Measurements from ENCODE around the gene VSTM5.
"Not testable (repeated sequence)": the region's sequence is repeated elsewhere in the genome, so short reads cannot be mapped to it uniquely, and the experiment has no call there.

VSTM5 gene, protein sequence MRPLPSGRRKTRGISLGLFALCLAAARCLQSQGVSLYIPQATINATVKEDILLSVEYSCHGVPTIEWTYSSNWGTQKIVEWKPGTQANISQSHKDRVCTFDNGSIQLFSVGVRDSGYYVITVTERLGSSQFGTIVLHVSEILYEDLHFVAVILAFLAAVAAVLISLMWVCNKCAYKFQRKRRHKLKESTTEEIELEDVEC

DNA sequence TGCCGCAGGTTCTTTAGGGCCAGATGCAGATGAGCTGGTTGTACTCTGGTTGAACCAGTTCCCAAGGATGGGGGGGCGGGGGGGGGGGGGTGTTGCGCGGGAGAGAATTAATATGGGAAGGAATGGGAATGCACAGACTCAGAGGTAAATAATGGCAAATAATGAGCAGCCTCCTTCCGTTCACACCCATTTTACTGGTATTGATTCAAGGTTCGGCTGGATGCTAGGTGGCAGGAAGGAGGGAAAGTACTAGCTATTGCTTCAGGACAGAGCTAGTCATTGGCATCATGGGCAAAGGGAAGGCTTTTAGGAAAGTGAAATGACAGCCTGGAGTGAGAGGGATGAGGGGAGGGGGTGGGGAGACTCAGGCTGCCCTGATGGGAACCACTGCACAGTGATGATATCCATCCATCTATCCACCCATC, at the start of gene VSTM5:
VSTM5 (minus strand) TSS at position 25 of the 425 bp plus-strand sequence. CDS start 116 bp downstream, outside the sequence.
- DNase-seq (ENCODE audit: low spot score) = no peak
- in situ Hi-C loops (cut with MboI; ENCODE audit: low sequenced_read_pairs, unreplicated experiment) = no loop called here
- TF ChIP-seq, protein P1, sequence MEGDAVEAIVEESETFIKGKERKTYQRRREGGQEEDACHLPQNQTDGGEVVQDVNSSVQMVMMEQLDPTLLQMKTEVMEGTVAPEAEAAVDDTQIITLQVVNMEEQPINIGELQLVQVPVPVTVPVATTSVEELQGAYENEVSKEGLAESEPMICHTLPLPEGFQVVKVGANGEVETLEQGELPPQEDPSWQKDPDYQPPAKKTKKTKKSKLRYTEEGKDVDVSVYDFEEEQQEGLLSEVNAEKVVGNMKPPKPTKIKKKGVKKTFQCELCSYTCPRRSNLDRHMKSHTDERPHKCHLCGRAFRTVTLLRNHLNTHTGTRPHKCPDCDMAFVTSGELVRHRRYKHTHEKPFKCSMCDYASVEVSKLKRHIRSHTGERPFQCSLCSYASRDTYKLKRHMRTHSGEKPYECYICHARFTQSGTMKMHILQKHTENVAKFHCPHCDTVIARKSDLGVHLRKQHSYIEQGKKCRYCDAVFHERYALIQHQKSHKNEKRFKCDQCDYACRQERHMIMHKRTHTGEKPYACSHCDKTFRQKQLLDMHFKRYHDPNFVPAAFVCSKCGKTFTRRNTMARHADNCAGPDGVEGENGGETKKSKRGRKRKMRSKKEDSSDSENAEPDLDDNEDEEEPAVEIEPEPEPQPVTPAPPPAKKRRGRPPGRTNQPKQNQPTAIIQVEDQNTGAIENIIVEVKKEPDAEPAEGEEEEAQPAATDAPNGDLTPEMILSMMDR (IDR thresholded peaks at IDR 0.05; ENCODE audit: borderline replicate concordance, control extremely low read depth, extremely low read depth, insufficient read depth, missing control alignments) = no peak

DNA sequence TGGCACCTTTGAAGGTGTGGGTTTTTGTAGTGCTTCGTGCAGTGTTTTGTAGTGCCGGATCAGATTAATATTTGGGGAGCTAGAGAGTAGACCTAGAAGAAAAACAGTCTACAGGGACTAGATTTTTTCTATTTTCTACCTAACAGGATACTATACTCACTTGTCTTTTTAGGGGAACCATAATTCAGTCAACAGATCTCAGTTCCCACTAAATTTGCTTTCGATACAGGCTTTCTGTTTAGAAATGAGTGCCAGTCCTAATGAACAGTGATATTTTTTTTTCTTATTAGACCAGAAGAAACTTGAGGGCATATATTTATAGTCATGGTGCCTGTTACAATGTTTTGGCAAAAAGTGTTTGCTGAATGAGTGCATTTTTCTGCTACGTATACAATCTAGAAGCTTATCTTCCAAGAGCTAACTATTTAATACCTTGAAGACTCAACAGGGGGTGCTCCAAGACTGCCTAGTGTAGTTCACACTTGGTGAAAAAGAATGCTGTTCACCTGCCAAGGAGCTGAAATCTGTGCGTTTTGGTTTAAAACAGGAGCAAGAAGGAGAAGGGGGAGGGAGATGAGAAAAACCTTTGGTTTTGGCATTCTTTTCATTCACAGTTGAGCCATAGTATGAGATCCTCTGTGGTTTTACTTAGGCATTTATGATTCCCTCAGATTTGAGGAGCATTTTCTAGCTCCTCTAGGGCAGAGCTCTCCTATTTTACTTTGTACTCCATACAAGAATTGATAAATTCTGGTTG, 44.9 kb upstream of the VSTM5 start:
- no peak for DNase-seq (ENCODE audit: low spot score)
- in situ Hi-C loops (cut with MboI; ENCODE audit: low sequenced_read_pairs, unreplicated experiment) = no loop called here
- TF ChIP-seq, protein P1 (IDR thresholded peaks at IDR 0.05; ENCODE audit: borderline replicate concordance, control extremely low read depth, extremely low read depth, insufficient read depth, missing control alignments) = no peak

DNA sequence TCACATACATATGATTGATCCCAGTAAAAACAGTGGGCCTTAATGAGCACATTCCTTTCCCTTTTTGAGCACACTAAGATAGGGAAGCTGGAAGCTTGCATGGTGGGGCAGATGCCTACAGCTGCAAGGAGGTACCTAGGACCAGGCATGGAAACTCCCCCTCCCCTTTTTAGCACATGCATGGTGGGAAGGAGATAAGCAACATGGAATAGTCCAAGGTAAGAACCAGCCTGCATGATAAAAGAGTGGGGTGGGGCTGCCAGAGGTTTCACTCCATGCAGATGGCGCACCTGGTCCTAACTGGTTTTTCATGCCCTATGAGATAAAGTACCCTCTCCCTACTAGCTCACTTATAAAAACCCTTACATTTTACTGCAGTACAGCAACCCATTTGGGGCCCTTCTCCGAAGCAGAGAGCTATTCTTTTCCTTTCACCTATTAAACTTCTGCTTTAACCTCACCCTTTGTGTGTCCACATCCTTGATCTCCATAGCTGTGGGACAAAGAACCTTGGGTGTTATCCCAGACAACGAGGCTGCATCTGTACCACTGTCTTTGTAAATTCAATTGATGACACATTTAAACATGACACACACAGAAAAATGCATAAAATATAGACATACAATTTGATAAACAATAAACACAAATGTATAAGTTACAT, 40.1 kb upstream of the VSTM5 start:
- DNase-seq (ENCODE audit: low spot score) = no peak
- TF ChIP-seq, protein P1 (IDR thresholded peaks at IDR 0.05; ENCODE audit: borderline replicate concordance, control extremely low read depth, extremely low read depth, insufficient read depth, missing control alignments) = no peak
- in situ Hi-C loops (cut with MboI; ENCODE audit: low sequenced_read_pairs, unreplicated experiment) = no loop called here

DNA sequence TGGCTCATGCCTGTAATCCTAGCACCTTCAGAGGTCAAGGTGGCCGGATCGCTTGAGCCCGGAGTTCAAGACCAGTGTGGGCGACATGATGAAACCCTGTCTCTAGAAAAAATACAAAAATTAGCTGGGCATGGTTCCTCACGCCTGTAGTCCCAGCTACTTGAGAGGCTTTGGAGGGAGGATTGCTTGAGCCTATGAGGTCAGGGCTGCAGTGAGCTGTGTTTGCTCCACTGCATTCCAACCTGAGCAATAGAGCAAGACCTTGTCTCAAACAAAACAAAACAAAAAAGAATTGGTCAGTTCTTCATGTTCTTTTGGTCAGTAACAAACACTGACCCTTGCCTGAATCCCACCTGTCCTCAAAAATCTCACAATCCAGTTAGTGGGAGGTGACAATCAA, 36.7 kb upstream of the VSTM5 start:
- no peak for DNase-seq (ENCODE audit: low spot score)
- in situ Hi-C loops (cut with MboI; ENCODE audit: low sequenced_read_pairs, unreplicated experiment) = no loop called here
- TF ChIP-seq, protein P1 (IDR thresholded peaks at IDR 0.05; ENCODE audit: borderline replicate concordance, control extremely low read depth, extremely low read depth, insufficient read depth, missing control alignments) = no peak

DNA sequence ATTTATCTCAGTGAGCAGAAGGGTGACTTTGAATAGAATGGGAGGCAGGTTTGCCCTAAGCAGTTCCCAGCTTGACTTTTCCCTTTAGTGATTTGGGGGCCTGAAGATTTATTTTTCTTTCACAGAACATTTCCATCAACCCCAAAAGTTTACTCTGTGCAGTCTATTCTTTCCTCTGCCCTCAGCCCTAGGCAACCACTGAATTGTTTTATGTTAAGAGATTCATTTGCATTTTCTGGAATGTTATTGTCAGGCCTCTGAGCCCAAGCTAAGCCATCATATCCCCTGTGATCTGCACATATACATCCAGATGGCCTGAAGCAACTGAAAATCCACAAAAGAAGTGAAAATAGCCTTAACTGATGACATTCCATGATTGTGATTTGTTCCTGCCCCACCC, 28.7 kb upstream of the VSTM5 start:
- DNase-seq (ENCODE audit: low spot score); in situ Hi-C loops (cut with MboI; ENCODE audit: low sequenced_read_pairs, unreplicated experiment): not testable (repeated sequence)

DNA sequence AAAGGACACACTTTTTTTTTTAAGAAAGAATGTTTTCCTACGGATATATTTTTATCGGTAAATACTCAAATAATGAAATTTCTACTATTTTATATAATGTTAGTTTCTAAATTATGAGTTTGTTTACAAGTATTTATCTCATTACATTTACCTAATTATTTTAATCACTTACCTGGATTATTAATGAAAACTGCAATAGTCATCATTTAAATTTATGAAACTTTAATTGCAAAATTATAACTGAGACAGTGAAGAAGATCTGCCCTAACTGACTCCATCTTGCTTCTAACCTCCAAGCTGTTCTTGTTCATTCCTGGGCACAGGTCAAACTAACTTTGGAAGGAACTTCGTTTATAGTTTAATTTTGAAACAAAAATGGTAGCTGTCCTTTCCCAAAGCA, 25.2 kb upstream of the VSTM5 start:
- TF ChIP-seq, protein P1 (IDR thresholded peaks at IDR 0.05; ENCODE audit: borderline replicate concordance, control extremely low read depth, extremely low read depth, insufficient read depth, missing control alignments) = no peak
- no peak for DNase-seq (ENCODE audit: low spot score)
- in situ Hi-C loops (cut with MboI; ENCODE audit: low sequenced_read_pairs, unreplicated experiment) = no loop called here

DNA sequence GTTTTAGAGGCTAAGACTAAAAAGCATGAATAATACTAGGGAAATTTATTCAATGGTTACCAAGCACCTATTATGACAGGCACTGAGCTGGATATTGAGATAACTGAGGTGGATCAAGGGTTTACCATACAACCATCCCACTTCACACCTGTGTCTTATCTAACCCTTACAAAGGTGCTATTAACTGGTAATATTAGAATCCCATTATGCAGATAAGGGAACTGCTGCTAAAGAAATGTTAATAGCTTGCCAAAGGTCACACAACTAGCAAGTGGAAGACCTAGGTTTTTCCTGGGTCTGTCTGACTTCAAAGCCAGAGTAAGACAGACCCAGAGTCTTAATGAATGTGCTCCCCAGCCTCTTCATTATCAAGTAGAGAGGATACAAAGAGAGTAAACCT, 21.1 kb upstream of the VSTM5 start:
- no peak for DNase-seq (ENCODE audit: low spot score)

More for the DNA sequence above, 21.1 kb upstream of the VSTM5 start:
- in situ Hi-C loops (cut with MboI; ENCODE audit: low sequenced_read_pairs, unreplicated experiment) = no loop called here
- TF ChIP-seq, protein P1 (IDR thresholded peaks at IDR 0.05; ENCODE audit: borderline replicate concordance, control extremely low read depth, extremely low read depth, insufficient read depth, missing control alignments) = no peak
